NCI-H526 treated with DMSO at 0.1 percent for 48 hours (cell line): ENCODE measurements around the gene DPP4.

Source experiments
- DNase-seq: peaks from one replicate; lab custom pipeline; 2025; lab: John Stamatoyannopoulos, UW

Gene DPP4

GRCh38 chr2:162085090-162085891 is 11.3 kb upstream of the DPP4 start:
- DNase-seq: no peak

- DNase-seq: no peak
These were observed 10.5 kb upstream of the DPP4 start for GRCh38 chr2:162084536-162084935.

GRCh38 chr2:162082681-162083080 is 8.7 kb upstream of the DPP4 start:
- DNase-seq: no peak

GRCh38 chr2:162082036-162082435 is 8.0 kb upstream of the DPP4 start:
- DNase-seq: no peak

GRCh38 chr2:162079514-162079913 is 5.5 kb upstream of the DPP4 start:
- DNase-seq: no peak

- no peak for DNase-seq
These were observed 1.7 kb upstream of the DPP4 start for GRCh38 chr2:162075689-162076132.

- DNase-seq: no peak
These were observed 1.1 kb upstream of the DPP4 start for GRCh38 chr2:162074928-162075688.

- DNase-seq: no peak
These were observed 549 bp upstream of the DPP4 start for GRCh38 chr2:162074632-162074895.

- no peak for DNase-seq
These were observed 783 bp downstream of the DPP4 start for GRCh38 chr2:162072976-162073887.

GRCh38 chr2:162072181-162072702 is 1.8 kb downstream of the DPP4 start:
- DNase-seq: no peak

GRCh38 chr2:162071001-162071400 is 3.0 kb downstream of the DPP4 start:
- no peak for DNase-seq

GRCh38 chr2:162070228-162070936 is 3.6 kb downstream of the DPP4 start:
- DNase-seq: no peak

GRCh38 chr2:162069267-162069903 is 4.6 kb downstream of the DPP4 start:
- no peak for DNase-seq

GRCh38 chr2:162067596-162067995 is 6.4 kb downstream of the DPP4 start:
- no peak for DNase-seq

GRCh38 chr2:162065767-162066166 is 8.2 kb downstream of the DPP4 start:
- no peak for DNase-seq

- no peak for DNase-seq
These were observed 10.1 kb downstream of the DPP4 start for GRCh38 chr2:162063899-162064298.

- no peak for DNase-seq
These were observed 10.7 kb downstream of the DPP4 start for GRCh38 chr2:162063281-162063680.

GRCh38 chr2:162062559-162062958 is 11.5 kb downstream of the DPP4 start:
- DNase-seq: no peak

- DNase-seq: no peak
These were observed 13.0 kb downstream of the DPP4 start for GRCh38 chr2:162061021-162061420.

- no peak for DNase-seq
These were observed 13.5 kb downstream of the DPP4 start for GRCh38 chr2:162060532-162060931.
